GM06990 (cell line): Measurements from ENCODE around the gene PRMT5.
A peak's percentile ranks its signal among the peaks of the same experiment; 100 is the strongest.

Experiments used
- DNase-seq: peaks from one replicate; pipeline ENCODE4 v3.0.0-alpha.2; 2011; ENCODE audit not compliant: insufficient read length; ENCODE audit errors: extremely low read depth
- H3K27me3 ChIP-seq: replicated peaks from 2 replicates; pipeline ENCODE4 v1.6.0; 2011; ENCODE audit warnings: low read length; ENCODE audit not compliant: control insufficient read depth, insufficient read depth
- H3K36me3 ChIP-seq: 2 replicates; pipeline ENCODE4 v1.5.1; 2011; ENCODE audit warnings: low read length; ENCODE audit not compliant: control insufficient read depth, insufficient read depth
- H3K4me3 ChIP-seq: replicated peaks from 2 replicates; pipeline ENCODE4 v1.5.1; 2011; ENCODE audit warnings: low read depth, mild to moderate bottlenecking, control low read depth, low read length
- CTCF ChIP-seq: IDR thresholded peaks from 2 replicates; pipeline ENCODE4 v1.5.1; 2011; ENCODE audit warnings: low read length, control low read depth, mild to moderate bottlenecking, inconsistent platforms; ENCODE audit not compliant: insufficient read depth, poor library complexity, severe bottlenecking

The PRMT5 gene

DNA sequence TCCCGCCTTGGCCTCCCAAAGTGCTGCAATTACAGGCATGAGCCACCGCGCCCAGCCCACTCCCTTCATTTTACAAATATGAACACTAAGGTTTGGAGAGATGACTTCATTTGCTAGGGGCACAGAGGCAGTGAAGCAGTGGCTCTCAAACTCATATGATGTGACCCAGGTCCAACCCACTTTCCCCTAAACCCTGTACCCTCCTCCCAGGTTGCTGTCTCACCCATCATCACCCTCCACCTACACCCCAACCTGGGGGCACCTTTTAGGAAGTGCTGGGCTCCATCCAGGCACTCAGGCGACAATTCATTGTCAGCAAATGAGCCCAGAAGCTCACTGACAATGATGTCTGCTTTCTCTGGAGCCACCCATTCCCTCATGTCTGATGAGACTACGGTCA is 5.4 kb downstream of the PRMT5 start:
- Histone ChIP-seq H3K27me3 (no peaks in the 10 kb centered on the region), H3K36me3 (peaks cover 22% of the 10 kb centered on the region), H3K4me3 (no peak overlapping the region)
- no peak for DNase-seq
- TF ChIP-seq CTCF = no peak

DNA sequence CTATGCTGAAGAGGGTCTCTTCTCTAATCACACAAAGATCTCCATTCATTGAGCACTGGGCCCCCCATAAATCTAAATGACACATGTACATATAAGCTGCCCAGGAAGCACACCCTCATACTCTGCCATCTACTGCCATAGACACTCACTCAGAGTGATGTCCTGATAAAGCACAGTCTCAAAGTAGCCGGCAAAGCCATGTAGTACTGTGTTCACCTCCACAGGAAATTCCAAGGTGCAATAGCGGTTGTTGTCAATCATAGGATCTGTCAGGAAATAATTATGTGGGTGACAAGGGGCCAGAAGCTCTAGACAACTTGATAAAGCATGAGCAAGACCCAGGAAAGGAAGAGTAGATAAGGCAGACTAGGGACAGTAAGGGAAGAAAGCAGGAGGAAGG is 6.9 kb downstream of the PRMT5 start:
- Histone ChIP-seq H3K36me3 (peaks cover 22% of the 10 kb centered on the region), H3K27me3 (no peaks in the 10 kb centered on the region)
- no peak for DNase-seq

GRCh38 chr14:22920697-22921096 is 8.5 kb downstream of the PRMT5 start:
- Histone ChIP-seq H3K36me3 (peaks cover 20% of the 10 kb centered on the region), H3K4me3 (no peak overlapping the region), H3K27me3 (no peaks in the 10 kb centered on the region)
- no peak for TF ChIP-seq CTCF
- no peak for DNase-seq

More for the DNA sequence above, 6.9 kb downstream of the PRMT5 start:
- no peak overlapping the region for H3K4me3 ChIP-seq
- TF ChIP-seq CTCF = no peak

GRCh38 chr14:22919601-22919921 is 9.6 kb downstream of the PRMT5 start:
- no peaks in the 10 kb centered on the region for H3K27me3 ChIP-seq
- peaks cover 16% of the 10 kb centered on the region for H3K36me3 ChIP-seq
- no peak for DNase-seq
- peak overlapping the region; percentile 56 for H3K4me3 ChIP-seq
- TF ChIP-seq CTCF = no peak

DNA sequence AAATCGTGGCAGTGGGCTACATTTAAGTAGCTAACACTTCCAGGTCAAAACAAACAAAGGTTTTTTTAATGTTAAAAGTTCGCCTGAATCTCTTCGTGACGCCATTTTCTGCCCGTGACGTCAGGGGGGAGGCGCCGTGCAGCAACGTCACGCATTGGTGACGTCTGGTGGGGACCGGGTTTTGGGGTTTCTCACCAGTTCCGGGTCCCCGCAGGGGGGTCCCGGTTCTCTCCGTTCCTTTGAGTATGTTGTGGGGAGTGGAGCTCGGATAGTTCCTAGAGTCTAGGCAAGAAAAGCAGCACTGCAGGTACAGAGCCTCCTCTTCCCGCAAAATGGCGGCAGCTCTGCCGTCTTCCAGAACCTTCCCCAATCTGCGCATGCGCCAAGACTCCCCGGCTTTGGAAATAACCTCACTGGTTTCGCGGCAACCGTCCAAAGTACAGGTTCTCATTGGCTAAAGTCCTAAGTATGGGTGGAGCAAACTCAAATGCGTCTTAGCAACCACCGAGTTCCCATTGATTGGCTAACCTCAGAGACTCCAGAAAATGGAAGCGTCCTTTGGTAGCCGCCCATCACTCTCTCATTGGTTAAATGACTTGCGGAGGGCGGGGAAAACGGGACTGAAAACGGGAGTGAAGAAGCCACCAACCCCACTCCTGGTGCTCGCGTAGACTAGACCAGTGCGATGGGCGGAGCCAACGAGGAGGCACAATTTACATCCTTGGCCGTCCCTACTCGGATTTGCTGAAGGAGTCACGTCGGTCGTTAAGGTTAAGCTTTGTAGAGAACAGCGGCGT is 10.2 kb downstream of the PRMT5 start, which contains the start of gene RBM23:
TSS of gene RBM23 (minus strand) at position 346 of the 797 bp plus-strand sequence.
- H3K27me3 ChIP-seq = no peaks in the 10 kb centered on the region
- TF ChIP-seq CTCF = no peak
- DNase-seq = peak; percentile 93
- peaks cover 12% of the 10 kb centered on the region for H3K36me3 ChIP-seq
- peak within 1 kb of the TSS; percentile 81 for H3K4me3 ChIP-seq
